Measurements from ENCODE around the gene P2RY8. TPM values are rescaled to one million over a fixed set of nuclear protein-coding genes. Genes with fewer than 3 reads are reported as not detected.
"Not testable (repeated sequence)": the region's sequence is repeated elsewhere in the genome, so short reads cannot be mapped to it uniquely, and the experiment has no call there.

P2RY8 gene
- total RNA-seq, 1 donor from 2014 or later, result not detected

- DNase-seq (ENCODE audit: extremely low spot score, unreplicated experiment), result no peak
- no peak for TF ChIP-seq CTCF (IDR thresholded peaks at IDR 0.05)
- Mint-ChIP-seq H3K27ac (ENCODE audit: unreplicated experiment) (no peak overlapping the region), H3K4me1 (ENCODE audit: unreplicated experiment) (no peaks in the 10 kb centered on the region), H3K27me3 (ENCODE audit: unreplicated experiment) (no peaks in the 10 kb centered on the region), H3K36me3 (ENCODE audit: unreplicated experiment) (peaks cover 14% of the 10 kb centered on the region), H3K4me3 (ENCODE audit: unreplicated experiment) (no peak overlapping the region), H3K9me3 (ENCODE audit: unreplicated experiment) (no peaks in the 10 kb centered on the region)
These were observed 102.1 kb downstream of the P2RY8 start for GRCh38 chrX:1434871-1435240.

- Mint-ChIP-seq H3K27ac (ENCODE audit: unreplicated experiment) (no peak overlapping the region), H3K4me1 (ENCODE audit: unreplicated experiment) (no peaks in the 10 kb centered on the region), H3K4me3 (ENCODE audit: unreplicated experiment) (no peak overlapping the region), H3K27me3 (ENCODE audit: unreplicated experiment) (no peaks in the 10 kb centered on the region), H3K9me3 (ENCODE audit: unreplicated experiment) (no peaks in the 10 kb centered on the region), H3K36me3 (ENCODE audit: unreplicated experiment) (peaks cover 14% of the 10 kb centered on the region)
- no peak for DNase-seq (ENCODE audit: extremely low spot score, unreplicated experiment)
- TF ChIP-seq CTCF (IDR thresholded peaks at IDR 0.05), result no peak
These were observed 103.2 kb downstream of the P2RY8 start for GRCh38 chrX:1433646-1434357.

GRCh38 chrX:1430451-1430850 lies 106.5 kb downstream of the P2RY8 start:
- H3K36me3 Mint-ChIP-seq (ENCODE audit: unreplicated experiment), result peaks cover 11% of the 10 kb centered on the region
- H3K9me3 Mint-ChIP-seq (ENCODE audit: unreplicated experiment), result no peaks in the 10 kb centered on the region
- H3K4me3 Mint-ChIP-seq (ENCODE audit: unreplicated experiment), result no peak overlapping the region
- DNase-seq (ENCODE audit: extremely low spot score, unreplicated experiment), result no peak
- H3K27ac Mint-ChIP-seq (ENCODE audit: unreplicated experiment), result no peak overlapping the region
- H3K27me3 Mint-ChIP-seq (ENCODE audit: unreplicated experiment), result no peaks in the 10 kb centered on the region
- H3K4me1 Mint-ChIP-seq (ENCODE audit: unreplicated experiment), result no peaks in the 10 kb centered on the region
- TF ChIP-seq CTCF (IDR thresholded peaks at IDR 0.05), result no peak

- Mint-ChIP-seq H3K4me1 (ENCODE audit: unreplicated experiment) (no peaks in the 10 kb centered on the region), H3K4me3 (ENCODE audit: unreplicated experiment) (no peak overlapping the region), H3K27ac (ENCODE audit: unreplicated experiment) (no peak overlapping the region), H3K9me3 (ENCODE audit: unreplicated experiment) (peaks cover 5% of the 10 kb centered on the region), H3K36me3 (ENCODE audit: unreplicated experiment) (peaks cover 24% of the 10 kb centered on the region), H3K27me3 (ENCODE audit: unreplicated experiment) (no peaks in the 10 kb centered on the region)
- no peak for TF ChIP-seq CTCF (IDR thresholded peaks at IDR 0.05)
- DNase-seq (ENCODE audit: extremely low spot score, unreplicated experiment), result no peak
These were observed 109.2 kb downstream of the P2RY8 start for GRCh38 chrX:1427756-1428155.

- H3K4me3 Mint-ChIP-seq (ENCODE audit: unreplicated experiment); DNase-seq (ENCODE audit: extremely low spot score, unreplicated experiment); H3K4me1 Mint-ChIP-seq (ENCODE audit: unreplicated experiment); H3K9me3 Mint-ChIP-seq (ENCODE audit: unreplicated experiment); H3K27me3 Mint-ChIP-seq (ENCODE audit: unreplicated experiment); H3K27ac Mint-ChIP-seq (ENCODE audit: unreplicated experiment): not testable (repeated sequence)
- peaks cover 33% of the 10 kb centered on the region for H3K36me3 Mint-ChIP-seq (ENCODE audit: unreplicated experiment)
These were observed 110.7 kb downstream of the P2RY8 start for GRCh38 chrX:1426321-1426720.

Measured in osteocyte (in vitro differentiated cells).